SJCRH30 (cell line): ENCODE results near the gene SIX5. TPM values are rescaled to one million over a fixed set of nuclear protein-coding genes. Genes with fewer than 3 reads are reported as not detected.

Experiments used
- DNase-seq, 2 experiments: peaks; one replicate each; pipeline ENCODE4 v3.0.0-alpha.2; 2015 to 2020
- H3K27ac ChIP-seq: fragments of 250-450 bp; sonication (Bioruptor Pico); 2 replicates; pipeline ENCODE4 v1.5.1; 2020; ENCODE audit warnings: mild to moderate bottlenecking, moderate library complexity
- H3K27me3 ChIP-seq: fragments of 250-450 bp; sonication (Bioruptor Pico); 2 replicates; pipeline ENCODE4 v1.5.1; 2020; ENCODE audit warnings: mild to moderate bottlenecking, moderate library complexity
- H3K36me3 ChIP-seq: fragments of 250-450 bp; sonication (Bioruptor Pico); 2 replicates; pipeline ENCODE4 v1.5.1; 2020; ENCODE audit warnings: mild to moderate bottlenecking, moderate library complexity
- H3K4me1 ChIP-seq: fragments of 250-450 bp; sonication (Bioruptor Pico); 2 replicates; pipeline ENCODE4 v1.5.1; 2020; ENCODE audit warnings: mild to moderate bottlenecking, moderate library complexity
- H3K4me3 ChIP-seq: fragments of 250-450 bp; sonication (Bioruptor Pico); 2 replicates; pipeline ENCODE4 v1.5.1; 2020; ENCODE audit warnings: mild to moderate bottlenecking, moderate library complexity
- H3K9me3 ChIP-seq: fragments of 250-450 bp; sonication (Bioruptor Pico); replicated peaks from 2 replicates; pipeline ENCODE4 v1.5.1; 2020; ENCODE audit warnings: mild to moderate bottlenecking, moderate library complexity
- total RNA-seq: library from RNA; depleted of rRNA; stranded (reverse); fragments of >200 nt; shearing (Covaris generic); gene quantifications from 2 replicates; pipeline ENCODE4 v1.2.3, GENCODE V29; 2014; rRNA removed

SIX5 gene
- 6.0 and 6.6 TPM in 2 replicates for total RNA-seq

DNA sequence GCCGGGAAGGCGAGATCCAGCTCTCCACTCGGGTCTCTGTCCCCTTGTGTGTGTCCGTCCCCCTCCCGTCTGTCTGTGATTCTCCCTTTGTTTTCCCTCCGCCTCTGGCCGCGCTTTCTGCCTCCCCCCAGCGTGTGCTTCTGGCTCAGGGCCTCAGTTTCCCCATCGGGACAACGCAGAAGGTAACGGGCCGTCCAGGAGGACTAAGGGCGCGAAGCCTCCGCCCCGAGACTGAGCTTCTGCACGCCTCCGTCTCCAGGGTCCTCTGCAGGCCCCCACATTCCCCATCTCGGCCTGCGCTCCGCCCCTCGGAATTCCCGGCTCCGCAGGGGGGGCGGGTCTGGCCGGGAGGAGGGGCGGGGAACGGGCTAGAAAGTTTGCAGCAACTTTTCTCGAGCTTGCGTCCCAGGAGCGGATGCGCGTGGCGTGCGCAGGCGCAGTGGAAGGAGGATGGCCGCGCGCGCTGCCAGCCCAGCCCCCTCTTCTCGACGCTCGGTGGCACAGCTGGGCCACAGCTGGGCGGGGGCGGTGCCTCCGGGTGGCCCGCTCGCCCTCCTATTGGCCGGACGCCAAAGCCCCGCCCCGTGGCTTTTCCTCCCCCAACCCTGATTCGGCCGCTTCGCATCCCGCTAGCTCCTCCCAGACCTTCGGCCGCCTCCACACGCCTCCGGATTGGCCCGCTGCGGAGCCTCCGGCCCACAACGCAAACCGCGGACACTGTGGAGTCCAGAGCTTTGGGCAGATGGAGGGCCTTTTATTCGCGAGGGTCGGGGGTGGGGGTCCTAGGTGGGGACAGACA is at the start of gene SIX5:
Gene SIX5 (minus strand): TSS at position 269 of the 799 bp plus-strand sequence. CDS start 408 bp downstream, outside the sequence.
- H3K27me3 ChIP-seq = no peaks in the 10 kb centered on the region; the same call in 1 of the 2 replicates
- H3K36me3 ChIP-seq = peaks cover 15% of the 10 kb centered on the region
- H3K4me1 ChIP-seq = peaks cover 21% of the 10 kb centered on the region; the same call in 1 of the 2 replicates
- no peaks in the 10 kb centered on the region for H3K9me3 ChIP-seq
- peak; percentile 98 to 99 for DNase-seq
- peak within 1 kb of the TSS; percentile 53; the same call in 1 of the 2 replicates for H3K27ac ChIP-seq
- peak within 1 kb of the TSS; percentile 64 for H3K4me3 ChIP-seq

DNA sequence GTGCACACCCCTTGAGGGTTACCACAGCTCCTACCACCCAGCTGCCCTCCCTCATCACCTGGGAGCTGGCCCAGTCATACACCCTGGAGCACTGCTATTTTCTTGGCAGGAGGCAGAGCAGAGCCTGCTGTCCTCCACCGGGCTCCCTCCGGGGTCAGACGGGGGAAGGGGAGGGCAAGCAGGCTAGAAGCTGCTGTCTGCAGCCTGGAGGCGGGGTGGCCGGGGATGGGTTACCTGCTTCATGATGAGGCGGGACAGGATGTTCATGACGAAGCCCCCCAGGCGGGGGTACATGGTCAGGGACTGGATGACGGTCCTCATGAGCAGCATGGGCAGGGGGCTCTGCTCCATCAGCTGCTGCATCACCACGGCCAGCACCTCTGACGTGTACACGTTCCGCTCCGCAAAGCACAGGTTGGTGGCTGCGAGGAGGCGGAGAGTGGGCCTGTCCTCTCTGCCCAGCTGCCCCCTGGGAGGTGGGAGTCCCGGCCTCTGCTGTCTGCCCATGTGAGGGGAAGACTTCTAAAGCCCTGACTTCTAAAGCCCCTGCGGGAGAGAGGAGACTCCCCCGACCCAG is 48.8 kb upstream of the SIX5 start:
- Histone ChIP-seq H3K36me3 (peaks cover 11% of the 10 kb centered on the region), H3K27me3 (no peaks in the 10 kb centered on the region), H3K4me1 (peaks cover 11% of the 10 kb centered on the region; the same call in 1 of the 2 replicates), H3K4me3 (no peak overlapping the region), H3K27ac (no peak overlapping the region), H3K9me3 (no peaks in the 10 kb centered on the region)
- DNase-seq = peak in 1 of 2 experiments; percentile 32

- Histone ChIP-seq H3K27me3 (no peaks in the 10 kb centered on the region), H3K9me3 (no peaks in the 10 kb centered on the region), H3K4me1 (peaks cover 11% of the 10 kb centered on the region; the same call in 1 of the 2 replicates), H3K4me3 (peak overlapping the region; percentile 56), H3K36me3 (peaks cover 6% of the 10 kb centered on the region), H3K27ac (peak overlapping the region; percentile 21; the same call in 1 of the 2 replicates)
- peak; percentile 95 to 97 for DNase-seq
Observed at GRCh38 chr19:45817010-45817724, 48.1 kb upstream of the SIX5 start.

- DNase-seq = no peak
- H3K4me3 ChIP-seq = peak overlapping the region; percentile 56
Observed at GRCh38 chr19:45816236-45817009, 47.4 kb upstream of the SIX5 start.

GRCh38 chr19:45815481-45816216 is 46.6 kb upstream of the SIX5 start:
- Histone ChIP-seq H3K27me3 (no peaks in the 10 kb centered on the region), H3K4me1 (peaks cover 11% of the 10 kb centered on the region; the same call in 1 of the 2 replicates), H3K36me3 (peaks cover 6% of the 10 kb centered on the region; the same call in 1 of the 2 replicates), H3K4me3 (peak overlapping the region; percentile 56), H3K9me3 (no peaks in the 10 kb centered on the region), H3K27ac (peak overlapping the region; percentile 21)
- DNase-seq = peak; percentile 43 to 54

More at GRCh38 chr19:45816236-45817009, 47.4 kb upstream of the SIX5 start:
- no peaks in the 10 kb centered on the region for H3K27me3 ChIP-seq
- peak overlapping the region; percentile 21 for H3K27ac ChIP-seq
- peaks cover 11% of the 10 kb centered on the region; the same call in 1 of the 2 replicates for H3K4me1 ChIP-seq
- peaks cover 6% of the 10 kb centered on the region; the same call in 1 of the 2 replicates for H3K36me3 ChIP-seq
- no peaks in the 10 kb centered on the region for H3K9me3 ChIP-seq

GRCh38 chr19:45814851-45815480 is 45.9 kb upstream of the SIX5 start, which contains the start of gene RSPH6A:
Gene RSPH6A (minus strand): TSS chr19:45815308. CDS start chr19:45815176, 132 bp downstream.
- H3K4me3 ChIP-seq = peak within 1 kb of the TSS; percentile 56
- H3K27ac ChIP-seq = peak within 1 kb of the TSS; percentile 21
- peaks cover 11% of the 10 kb centered on the region; the same call in 1 of the 2 replicates for H3K4me1 ChIP-seq
- peaks cover 2% of the 10 kb centered on the region; the same call in 1 of the 2 replicates for H3K36me3 ChIP-seq
- no peak for DNase-seq
- no peaks in the 10 kb centered on the region for H3K9me3 ChIP-seq
- H3K27me3 ChIP-seq = no peaks in the 10 kb centered on the region

GRCh38 chr19:45814166-45814780 is 45.2 kb upstream of the SIX5 start:
- peaks cover 11% of the 10 kb centered on the region; the same call in 1 of the 2 replicates for H3K4me1 ChIP-seq
- H3K27me3 ChIP-seq = no peaks in the 10 kb centered on the region
- no peak for DNase-seq
- H3K36me3 ChIP-seq = no peaks in the 10 kb centered on the region
- H3K9me3 ChIP-seq = no peaks in the 10 kb centered on the region
- H3K4me3 ChIP-seq = no peak overlapping the region
- no peak overlapping the region for H3K27ac ChIP-seq

DNA sequence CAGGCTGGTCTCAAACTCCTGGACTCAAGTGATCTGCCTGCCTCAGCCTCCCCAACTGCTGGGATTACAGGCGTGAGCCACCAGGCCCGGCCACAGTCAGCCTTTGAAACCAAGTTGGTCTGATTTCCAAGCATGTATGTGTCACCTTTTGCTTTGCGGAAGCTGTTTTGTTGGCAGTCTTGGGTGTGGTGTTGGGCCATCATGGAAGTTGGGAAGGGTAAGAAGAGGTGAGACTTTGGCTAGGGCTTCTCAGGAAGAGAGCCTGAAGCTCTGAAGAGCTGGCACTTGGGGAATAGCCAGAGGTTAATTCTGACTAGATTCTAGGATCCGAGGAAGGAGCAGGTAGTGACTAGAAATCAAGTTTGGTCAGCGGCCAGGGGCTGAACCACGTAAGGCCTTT is 43.2 kb upstream of the SIX5 start:
- Histone ChIP-seq H3K36me3 (no peaks in the 10 kb centered on the region), H3K27me3 (no peaks in the 10 kb centered on the region), H3K4me1 (peaks cover 6% of the 10 kb centered on the region; the same call in 1 of the 2 replicates), H3K27ac (no peak overlapping the region), H3K9me3 (no peaks in the 10 kb centered on the region), H3K4me3 (no peak overlapping the region)
- DNase-seq = no peak

DNA sequence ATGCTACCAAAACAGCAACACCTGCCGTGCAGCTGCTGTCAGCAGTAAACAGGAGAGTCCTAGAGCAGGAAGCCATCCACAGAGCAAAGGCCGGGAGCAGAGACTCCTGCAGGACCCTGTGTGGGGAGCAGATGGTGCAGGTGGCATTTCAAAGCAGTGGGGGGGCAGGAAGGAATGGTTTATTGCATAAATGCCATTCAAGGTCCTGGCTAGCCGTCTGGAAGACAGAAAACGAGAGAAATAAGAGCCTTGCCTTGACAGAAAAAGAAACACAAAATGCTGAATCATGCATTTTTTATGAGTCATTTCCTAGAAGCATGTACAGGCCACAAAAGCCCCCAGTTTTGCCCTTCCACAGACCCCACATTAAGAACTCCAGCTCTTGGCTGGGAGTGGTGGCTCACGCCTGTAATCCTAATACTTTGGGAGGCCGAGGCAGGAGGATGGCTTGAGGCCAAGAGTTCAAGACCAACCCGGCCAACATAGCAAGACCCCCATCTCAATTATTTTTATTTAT is 40.6 kb upstream of the SIX5 start:
- no peaks in the 10 kb centered on the region for H3K27me3 ChIP-seq
- no peaks in the 10 kb centered on the region for H3K9me3 ChIP-seq
- peak; percentile 87 to 89 for DNase-seq
- H3K4me1 ChIP-seq = no peaks in the 10 kb centered on the region
- H3K27ac ChIP-seq = peak overlapping the region; percentile 19
- no peak overlapping the region for H3K4me3 ChIP-seq
- no peaks in the 10 kb centered on the region for H3K36me3 ChIP-seq

- no peak for DNase-seq
- Histone ChIP-seq H3K27me3 (0 out of 2 replicates have a peak, but pooled peaks cover 4% of the 10 kb centered on the region), H3K4me3 (no peak overlapping the region), H3K9me3 (no peaks in the 10 kb centered on the region), H3K27ac (no peak overlapping the region), H3K36me3 (no peaks in the 10 kb centered on the region), H3K4me1 (no peaks in the 10 kb centered on the region)
Observed at GRCh38 chr19:45805719-45806118, 36.7 kb upstream of the SIX5 start.

GRCh38 chr19:45804959-45805230 is 35.8 kb upstream of the SIX5 start:
- Histone ChIP-seq H3K36me3 (no peaks in the 10 kb centered on the region), H3K27me3 (0 out of 2 replicates have a peak, but pooled peaks cover 4% of the 10 kb centered on the region), H3K9me3 (no peaks in the 10 kb centered on the region), H3K27ac (no peak overlapping the region), H3K4me1 (peaks cover 6% of the 10 kb centered on the region), H3K4me3 (no peak overlapping the region)
- DNase-seq = no peak

DNA sequence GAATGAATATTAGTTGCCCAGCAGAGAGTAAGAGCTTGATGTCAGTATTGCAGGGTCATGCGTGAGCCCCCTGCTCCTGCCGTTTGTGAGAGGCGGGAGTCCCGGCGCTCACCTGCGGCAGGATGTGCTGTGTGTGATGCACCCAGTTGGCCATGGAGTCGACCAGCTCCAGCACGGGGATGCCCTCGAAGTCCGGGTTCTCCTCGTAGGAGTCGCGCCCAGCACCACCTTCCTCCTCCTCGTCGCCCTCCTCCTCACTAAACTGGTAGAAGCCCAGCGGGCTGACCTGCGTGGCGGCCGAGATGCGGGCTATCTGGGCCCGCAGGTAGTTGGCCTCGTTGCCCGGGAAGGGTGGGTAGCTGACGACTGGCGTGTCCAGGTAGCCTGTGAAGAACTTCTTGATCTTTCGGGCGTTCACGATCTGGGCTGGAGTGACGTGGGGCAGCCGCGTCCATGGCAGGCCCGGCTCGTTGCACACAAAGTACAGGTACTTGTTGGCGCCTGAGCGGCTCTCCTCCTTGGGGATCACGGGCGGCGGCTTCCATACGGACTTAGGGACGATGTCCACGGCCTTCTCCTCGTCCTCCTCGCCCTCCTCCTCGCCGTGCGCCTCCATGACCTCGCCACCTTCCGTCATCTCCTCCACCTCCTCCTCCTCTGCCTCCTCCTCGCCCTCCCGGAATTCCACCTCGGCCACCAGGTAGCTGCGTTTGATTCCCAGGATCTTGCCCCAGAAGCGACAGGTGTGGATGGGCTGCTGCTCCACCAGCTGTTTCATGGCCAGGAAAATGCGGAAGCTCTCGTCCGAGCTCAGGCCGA is 35.3 kb upstream of the SIX5 start:
- Histone ChIP-seq H3K27me3 (0 out of 2 replicates have a peak, but pooled peaks cover 4% of the 10 kb centered on the region), H3K9me3 (no peaks in the 10 kb centered on the region), H3K4me3 (no peak overlapping the region), H3K27ac (no peak overlapping the region), H3K4me1 (peaks cover 11% of the 10 kb centered on the region), H3K36me3 (no peaks in the 10 kb centered on the region)
- DNase-seq = no peak
